ENCODE data around the gene TMCC1. TPM values are rescaled to one million over a fixed set of nuclear protein-coding genes. Genes with fewer than 3 reads are reported as not detected.

The TMCC1 gene
- polyA plus RNA-seq, 1 of the 3 experiments (the other 2 are of a cell fraction): 7.2 TPM

DNA sequence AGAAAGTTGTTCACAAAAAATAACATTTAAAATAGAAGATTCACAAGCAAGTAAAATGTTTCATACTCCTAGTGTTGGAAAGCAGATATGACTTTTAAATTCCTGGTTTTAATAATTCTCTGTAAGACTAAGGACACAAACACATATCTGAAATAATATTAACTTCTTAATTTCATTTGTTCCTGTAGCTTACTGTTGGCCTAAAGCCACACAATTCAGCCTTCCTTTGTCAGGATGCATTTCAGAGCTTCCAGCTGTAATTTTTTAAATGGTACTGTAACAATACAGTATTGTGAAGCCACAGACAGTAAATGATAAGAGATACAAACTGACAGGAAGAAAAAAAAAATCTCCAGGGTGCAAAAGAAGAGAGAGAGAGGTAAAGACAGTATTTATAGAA is 84.2 kb downstream of the TMCC1 start:
- CTCF ChIA-PET: interaction anchor here (0.6 to 1.8 kb wide), 6 partner anchors 15 to 791 kb away, joined by 3 to 7 read pairs (median 3); no protein-coding TSS in a partner anchor
- Histone ChIP-seq H3K27me3 (ENCODE audit: insufficient read depth) (no peaks in the 10 kb centered on the region), H3K27ac (ENCODE audit: low read depth in 2 of 2, low read length in 1 of 2) (peak overlapping the region in 1 of 2 experiments; percentile 79; a peak in 1 of 4 replicates), H4K20me1 (ENCODE audit: insufficient read depth) (no peaks in the 10 kb centered on the region), H3K4me3 (ENCODE audit: low read depth in 2 of 2, low read length in 1 of 2) (no peak overlapping the region), H3K9me3 (no peaks in the 10 kb centered on the region), H2AFZ (ENCODE audit: low read depth) (no peak overlapping the region), H3K36me3 (replicated peaks in 1 of 2; ENCODE audit: control insufficient read depth in 1 of 2, insufficient read depth in 2 of 2, low read length in 1 of 2) (no peaks in the 10 kb centered on the region), H3K9ac (no peak overlapping the region), H3K4me2 (no peak overlapping the region), H3F3A (replicated peaks; ENCODE audit: insufficient read depth) (peaks cover 5% of the 10 kb centered on the region), H3K79me2 (ENCODE audit: insufficient read depth) (peaks cover 14% of the 10 kb centered on the region; the same call in 1 of the 2 replicates), H3K4me1 (ENCODE audit: control insufficient read depth in 1 of 2, insufficient read depth in 2 of 2, low read depth in 1 of 2, low read length in 1 of 2) (peaks cover 5 to 6% of the 10 kb centered on the region in 2 experiments; a peak in 3 of 4 replicates), H3K9me2 (no peaks in the 10 kb centered on the region)
- DNase-seq: peak; percentile 26
- POLR2A ChIA-PET: no interaction called here
- TF ChIP-seq GABPA (IDR thresholded peaks at IDR 0.05; ENCODE audit: low read depth) (no peak), GATA2 (CRISPR knock-in tag; IDR thresholded peaks at IDR 0.05) (peak; percentile 41; the same call in 1 of the 2 replicates), RCOR1 (IDR thresholded peaks at IDR 0.05; ENCODE audit: low read length) (peak; percentile 37; the same call in 1 of the 2 replicates)

DNA sequence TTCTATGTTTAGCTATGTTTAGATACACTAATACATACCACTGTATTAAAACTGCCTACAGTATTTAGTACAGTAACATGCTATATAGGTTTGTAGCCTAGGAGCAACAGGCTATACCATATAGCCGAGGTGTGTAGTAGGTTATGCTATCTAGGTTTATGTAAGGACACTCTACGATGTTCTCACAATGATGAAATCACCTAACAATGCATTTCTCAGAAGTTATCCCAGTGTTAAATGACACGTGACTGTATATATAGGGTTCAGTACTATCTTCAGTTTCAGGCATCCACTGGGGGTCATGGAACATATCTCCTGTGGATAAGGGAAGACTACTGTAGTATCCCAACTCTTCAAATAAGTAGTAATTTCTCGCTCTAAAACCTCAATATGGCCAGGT is 97.4 kb downstream of the TMCC1 start:
- H3K9me2 ChIP-seq: no peaks in the 10 kb centered on the region
- no peak overlapping the region for H3K4me3 ChIP-seq (ENCODE audit: low read depth in 2 of 2, low read length in 1 of 2)
- TF ChIP-seq, protein P1, sequence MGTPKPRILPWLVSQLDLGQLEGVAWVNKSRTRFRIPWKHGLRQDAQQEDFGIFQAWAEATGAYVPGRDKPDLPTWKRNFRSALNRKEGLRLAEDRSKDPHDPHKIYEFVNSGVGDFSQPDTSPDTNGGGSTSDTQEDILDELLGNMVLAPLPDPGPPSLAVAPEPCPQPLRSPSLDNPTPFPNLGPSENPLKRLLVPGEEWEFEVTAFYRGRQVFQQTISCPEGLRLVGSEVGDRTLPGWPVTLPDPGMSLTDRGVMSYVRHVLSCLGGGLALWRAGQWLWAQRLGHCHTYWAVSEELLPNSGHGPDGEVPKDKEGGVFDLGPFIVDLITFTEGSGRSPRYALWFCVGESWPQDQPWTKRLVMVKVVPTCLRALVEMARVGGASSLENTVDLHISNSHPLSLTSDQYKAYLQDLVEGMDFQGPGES (IDR thresholded peaks at IDR 0.05; ENCODE audit: low read depth, low read length): no peak
- TF ChIP-seq, protein P2, sequence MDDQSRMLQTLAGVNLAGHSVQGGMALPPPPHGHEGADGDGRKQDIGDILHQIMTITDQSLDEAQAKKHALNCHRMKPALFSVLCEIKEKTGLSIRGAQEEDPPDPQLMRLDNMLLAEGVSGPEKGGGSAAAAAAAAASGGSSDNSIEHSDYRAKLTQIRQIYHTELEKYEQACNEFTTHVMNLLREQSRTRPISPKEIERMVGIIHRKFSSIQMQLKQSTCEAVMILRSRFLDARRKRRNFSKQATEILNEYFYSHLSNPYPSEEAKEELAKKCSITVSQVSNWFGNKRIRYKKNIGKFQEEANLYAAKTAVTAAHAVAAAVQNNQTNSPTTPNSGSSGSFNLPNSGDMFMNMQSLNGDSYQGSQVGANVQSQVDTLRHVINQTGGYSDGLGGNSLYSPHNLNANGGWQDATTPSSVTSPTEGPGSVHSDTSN (IDR thresholded peaks at IDR 0.05): no peak
- TF ChIP-seq ELF1 (IDR thresholded peaks at IDR 0.05) (no peak), RXRA (IDR thresholded peaks at IDR 0.05; ENCODE audit: borderline replicate concordance, low read depth) (no peak), RAD21 (IDR thresholded peaks at IDR 0.05; ENCODE audit: low read length) (no peak), TCF12 (IDR thresholded peaks at IDR 0.05) (no peak), MEF2A (IDR thresholded peaks at IDR 0.05; ENCODE audit: borderline replicate concordance, low read depth) (no peak), RFX5 (IDR thresholded peaks at IDR 0.05; ENCODE audit: low read length) (no peak), NFIC (IDR thresholded peaks at IDR 0.05; ENCODE audit: borderline replicate concordance) (no peak), GABPA (IDR thresholded peaks at IDR 0.05; ENCODE audit: low read depth) (no peak), FOSL2 (IDR thresholded peaks at IDR 0.05; ENCODE audit: borderline replicate concordance, low read depth) (no peak), SMC3 (IDR thresholded peaks at IDR 0.05; ENCODE audit: low read depth, low read length) (no peak)
- TF ChIP-seq, protein P3, sequence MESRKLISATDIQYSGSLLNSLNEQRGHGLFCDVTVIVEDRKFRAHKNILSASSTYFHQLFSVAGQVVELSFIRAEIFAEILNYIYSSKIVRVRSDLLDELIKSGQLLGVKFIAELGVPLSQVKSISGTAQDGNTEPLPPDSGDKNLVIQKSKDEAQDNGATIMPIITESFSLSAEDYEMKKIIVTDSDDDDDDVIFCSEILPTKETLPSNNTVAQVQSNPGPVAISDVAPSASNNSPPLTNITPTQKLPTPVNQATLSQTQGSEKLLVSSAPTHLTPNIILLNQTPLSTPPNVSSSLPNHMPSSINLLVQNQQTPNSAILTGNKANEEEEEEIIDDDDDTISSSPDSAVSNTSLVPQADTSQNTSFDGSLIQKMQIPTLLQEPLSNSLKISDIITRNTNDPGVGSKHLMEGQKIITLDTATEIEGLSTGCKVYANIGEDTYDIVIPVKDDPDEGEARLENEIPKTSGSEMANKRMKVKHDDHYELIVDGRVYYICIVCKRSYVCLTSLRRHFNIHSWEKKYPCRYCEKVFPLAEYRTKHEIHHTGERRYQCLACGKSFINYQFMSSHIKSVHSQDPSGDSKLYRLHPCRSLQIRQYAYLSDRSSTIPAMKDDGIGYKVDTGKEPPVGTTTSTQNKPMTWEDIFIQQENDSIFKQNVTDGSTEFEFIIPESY (IDR thresholded peaks at IDR 0.05; ENCODE audit: borderline replicate concordance, low read depth): no peak
- TF ChIP-seq, protein P4, sequence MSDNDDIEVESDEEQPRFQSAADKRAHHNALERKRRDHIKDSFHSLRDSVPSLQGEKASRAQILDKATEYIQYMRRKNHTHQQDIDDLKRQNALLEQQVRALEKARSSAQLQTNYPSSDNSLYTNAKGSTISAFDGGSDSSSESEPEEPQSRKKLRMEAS (IDR thresholded peaks at IDR 0.05; ENCODE audit: low read depth): no peak
- TF ChIP-seq, protein P5, sequence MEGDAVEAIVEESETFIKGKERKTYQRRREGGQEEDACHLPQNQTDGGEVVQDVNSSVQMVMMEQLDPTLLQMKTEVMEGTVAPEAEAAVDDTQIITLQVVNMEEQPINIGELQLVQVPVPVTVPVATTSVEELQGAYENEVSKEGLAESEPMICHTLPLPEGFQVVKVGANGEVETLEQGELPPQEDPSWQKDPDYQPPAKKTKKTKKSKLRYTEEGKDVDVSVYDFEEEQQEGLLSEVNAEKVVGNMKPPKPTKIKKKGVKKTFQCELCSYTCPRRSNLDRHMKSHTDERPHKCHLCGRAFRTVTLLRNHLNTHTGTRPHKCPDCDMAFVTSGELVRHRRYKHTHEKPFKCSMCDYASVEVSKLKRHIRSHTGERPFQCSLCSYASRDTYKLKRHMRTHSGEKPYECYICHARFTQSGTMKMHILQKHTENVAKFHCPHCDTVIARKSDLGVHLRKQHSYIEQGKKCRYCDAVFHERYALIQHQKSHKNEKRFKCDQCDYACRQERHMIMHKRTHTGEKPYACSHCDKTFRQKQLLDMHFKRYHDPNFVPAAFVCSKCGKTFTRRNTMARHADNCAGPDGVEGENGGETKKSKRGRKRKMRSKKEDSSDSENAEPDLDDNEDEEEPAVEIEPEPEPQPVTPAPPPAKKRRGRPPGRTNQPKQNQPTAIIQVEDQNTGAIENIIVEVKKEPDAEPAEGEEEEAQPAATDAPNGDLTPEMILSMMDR (IDR thresholded peaks at IDR 0.05): no peak
- H3K27ac ChIP-seq (ENCODE audit: low read depth in 2 of 2, low read length in 1 of 2): no peak overlapping the region
- WGBS (ENCODE audit: low lambda C conversion rate): 96% methylated on average over 4 of the region's 4 CpGs
- no peaks in the 10 kb centered on the region for H3K79me2 ChIP-seq (ENCODE audit: insufficient read depth)
- H3K4me2 ChIP-seq: no peak overlapping the region
- H3K4me1 ChIP-seq (ENCODE audit: control insufficient read depth in 1 of 2, insufficient read depth in 2 of 2, low read depth in 1 of 2, low read length in 1 of 2): peaks cover 0 to 12% of the 10 kb centered on the region in 2 experiments; a peak in 3 of 4 replicates
- H3K27me3 ChIP-seq (ENCODE audit: insufficient read depth): no peaks in the 10 kb centered on the region
- POLR2A ChIA-PET: no interaction called here
- H2AFZ ChIP-seq (ENCODE audit: low read depth): no peak overlapping the region
- DNase-seq: no peak
- no peaks in the 10 kb centered on the region for H4K20me1 ChIP-seq (ENCODE audit: insufficient read depth)
- no peaks in the 10 kb centered on the region for H3F3A ChIP-seq (replicated peaks; ENCODE audit: insufficient read depth)
- H3K9ac ChIP-seq: no peak overlapping the region
- H3K9me3 ChIP-seq: no peaks in the 10 kb centered on the region
- CTCF ChIA-PET: interaction anchor here (1.5 kb wide), 1 partner anchor 10 kb away, joined by 4 read pairs; no protein-coding TSS in a partner anchor
- no peaks in the 10 kb centered on the region for H3K36me3 ChIP-seq (replicated peaks in 1 of 2; ENCODE audit: control insufficient read depth in 1 of 2, insufficient read depth in 2 of 2, low read length in 1 of 2)
